GM12878 (cell line): ENCODE results near the gene AMIGO2. TPM values are rescaled to one million over a fixed set of nuclear protein-coding genes. Genes with fewer than 3 reads are reported as not detected.

Experiments
- CUX1 ChIP-seq: IDR thresholded peaks from 2 replicates; pipeline ENCODE4 v1.6.1; 2012; ENCODE audit warnings: improper control_type of control experiment, low read depth, low read length; ENCODE audit not compliant: insufficient replicate concordance
- HDAC6 ChIP-seq: fragments of 200-600 bp; sonication (generic); IDR thresholded peaks from one replicate; pipeline ENCODE4 v1.8.0; 2017; ENCODE audit warnings: antibody characterized with exemption; ENCODE audit not compliant: unreplicated experiment
- MTA3 ChIP-seq: IDR thresholded peaks from 2 replicates; pipeline ENCODE4 v1.6.1; 2012; ENCODE audit warnings: low read length, inconsistent platforms, borderline replicate concordance
- NR2F1 ChIP-seq: fragments of 450-650 bp; conservative IDR thresholded peaks from 2 replicates; pipeline ENCODE4 v1.6.1; 2017; ENCODE audit warnings: mild to moderate bottlenecking
- PAX8 ChIP-seq: fragments of 450-650 bp; IDR thresholded peaks from 2 replicates; pipeline ENCODE4 v1.6.1; 2017; ENCODE audit warnings: mild to moderate bottlenecking, moderate library complexity
- POLR2A ChIP-seq: IDR thresholded peaks from 2 replicates; pipeline ENCODE4 v1.6.1; 2011; ENCODE audit warnings: low read depth, mild to moderate bottlenecking, low read length
- RB1 ChIP-seq: fragments of 450-650 bp; formaldehyde crosslinking; IDR thresholded peaks from 2 replicates; pipeline ENCODE4 v1.6.1; 2017; ENCODE audit warnings: mild to moderate bottlenecking, borderline replicate concordance
- SREBF1 ChIP-seq: IDR thresholded peaks from 2 replicates; pipeline ENCODE4 v1.6.1; 2012; ENCODE audit warnings: mild to moderate bottlenecking, low read length
- polyA plus RNA-seq, 11 experiments: library from polyadenylated mRNA; depleted of rRNA in 4 of 11; unstranded in 6 of 11; stranded (reverse) in 5 of 11; fragments of >200 nt; fragmentation: Nextera tagmentation in 4 of 11; fragmentation: Illumina TruSeq in 1 of 11; extraction: Ambion mirVana in 4 of 11; extraction: Trizol in 1 of 11; gene quantifications; 1 replicate in 1 of 11; 2 replicates in 10 of 11; pipeline versions ENCODE4 v1.2.1 to v1.2.3, GENCODE V29; 2011 to 2016; ENCODE audit warnings: inconsistent platforms in 2 of 11, missing spikeins in 2 of 11, low read depth in 1 of 11
- total RNA-seq, 4 experiments: library from RNA; depleted of rRNA in 3 of 4; stranded (reverse); fragments of >200 nt in 3 of 4; fragmentation: Illumina TruSeq in 1 of 4; extraction: Trizol in 1 of 4; gene quantifications; 2 replicates each; pipeline versions ENCODE4 v1.2.1 to v1.2.3, GENCODE V29; 2013 to 2021

AMIGO2 gene
- total and polyA plus RNA-seq, 10 of the 15 experiments (the other 5 are each of a cell fraction or from before 2014, with no cell fraction given), result 0.03 to 0.15 (median 0.11) TPM; not detected in 7

- TF ChIP-seq CUX1 (no peak), MTA3 (no peak), HDAC6 (no peak), SREBF1 (no peak), RB1 (no peak), PAX8 (no peak), POLR2A (no peak), NR2F1 (no peak)
These were observed 4.4 kb upstream of the AMIGO2 start (continued) for GRCh38 chr12:47084172-47084571.
